Prostate gland (tissue), 2 donors: ENCODE measurements around the gene GNPDA2.

ENCODE experiments used
- POLR2A ChIP-seq: fragments of 450-650 bp; IDR thresholded peaks from one replicate; pipeline ENCODE4 v1.6.1; 2016; ENCODE audit warnings: antibody characterized with exemption, mild to moderate bottlenecking
- TF ChIP-seq, protein P1 (sequence below), 4 experiments: fragments of 200-600 bp in 2 of 4; fragments of 450-650 bp in 2 of 4; sonication (generic) in 2 of 4; IDR thresholded peaks; 1 replicate in 3 of 4; 2 replicates in 1 of 4; pipeline ENCODE4 v1.5.1; 2016 to 2019; ENCODE audit warnings: antibody characterized with exemption in 4 of 4, mild to moderate bottlenecking in 2 of 4, moderate library complexity in 2 of 4

GRCh38 chr4:44765116-44765515, 38.8 kb upstream of the GNPDA2 start:
- TF ChIP-seq, protein P1, sequence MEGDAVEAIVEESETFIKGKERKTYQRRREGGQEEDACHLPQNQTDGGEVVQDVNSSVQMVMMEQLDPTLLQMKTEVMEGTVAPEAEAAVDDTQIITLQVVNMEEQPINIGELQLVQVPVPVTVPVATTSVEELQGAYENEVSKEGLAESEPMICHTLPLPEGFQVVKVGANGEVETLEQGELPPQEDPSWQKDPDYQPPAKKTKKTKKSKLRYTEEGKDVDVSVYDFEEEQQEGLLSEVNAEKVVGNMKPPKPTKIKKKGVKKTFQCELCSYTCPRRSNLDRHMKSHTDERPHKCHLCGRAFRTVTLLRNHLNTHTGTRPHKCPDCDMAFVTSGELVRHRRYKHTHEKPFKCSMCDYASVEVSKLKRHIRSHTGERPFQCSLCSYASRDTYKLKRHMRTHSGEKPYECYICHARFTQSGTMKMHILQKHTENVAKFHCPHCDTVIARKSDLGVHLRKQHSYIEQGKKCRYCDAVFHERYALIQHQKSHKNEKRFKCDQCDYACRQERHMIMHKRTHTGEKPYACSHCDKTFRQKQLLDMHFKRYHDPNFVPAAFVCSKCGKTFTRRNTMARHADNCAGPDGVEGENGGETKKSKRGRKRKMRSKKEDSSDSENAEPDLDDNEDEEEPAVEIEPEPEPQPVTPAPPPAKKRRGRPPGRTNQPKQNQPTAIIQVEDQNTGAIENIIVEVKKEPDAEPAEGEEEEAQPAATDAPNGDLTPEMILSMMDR (IDR thresholded peaks at IDR 0.05), result no peak
- TF ChIP-seq POLR2A, result no peak
